ENCODE results near the gene A4GALT.

Gene A4GALT

GRCh38 chr22:42643634-42644421, 76.8 kb downstream of the A4GALT start:
- CTCF ChIA-PET: no interaction called here
- TF ChIP-seq ELF4 (IDR thresholded peaks at IDR 0.05): no peak
- no peak for TF ChIP-seq SUZ12 (IDR thresholded peaks at IDR 0.05)
- no peak for TF ChIP-seq ZNF384 (IDR thresholded peaks at IDR 0.05)
- no peak for TF ChIP-seq SP1 (IDR thresholded peaks at IDR 0.05)
- no peak for TF ChIP-seq L3MBTL2 (conservative IDR thresholded peaks at IDR 0.05)
- no peak for TF ChIP-seq PKNOX1 (IDR thresholded peaks at IDR 0.05)
- TF ChIP-seq FOXK2 (IDR thresholded peaks at IDR 0.05): no peak
- no peak for TF ChIP-seq CTBP1 (IDR thresholded peaks at IDR 0.05; ENCODE audit: borderline replicate concordance)
- no peak for TF ChIP-seq FOXA1 (IDR thresholded peaks at IDR 0.05)
- TF ChIP-seq BHLHE40 (IDR thresholded peaks at IDR 0.05; ENCODE audit: borderline replicate concordance): no peak
- TF ChIP-seq NFRKB (IDR thresholded peaks at IDR 0.05): no peak
- TF ChIP-seq FOXM1 (IDR thresholded peaks at IDR 0.05; ENCODE audit: borderline replicate concordance): no peak
- TF ChIP-seq TARDBP (IDR thresholded peaks at IDR 0.05): no peak
- no peak for TF ChIP-seq ARNT (IDR thresholded peaks at IDR 0.05)
- DNase-seq (ENCODE audit: extremely low spot score): no peak
- POLR2A ChIA-PET: interaction anchor here (1.6 kb wide), 1 partner anchor 29 kb away, joined by 9 read pairs; the partner anchor contains the start of gene POLDIP3

GRCh38 chr22:42642806-42643633, 77.7 kb downstream of the A4GALT start:
- POLR2A ChIA-PET: interaction anchor here (1.0 kb wide), 1 partner anchor 28 kb away, joined by 9 read pairs; the partner anchor contains the start of gene POLDIP3
- TF ChIP-seq FOXM1 (IDR thresholded peaks at IDR 0.05; ENCODE audit: borderline replicate concordance) (no peak), FOXA1 (IDR thresholded peaks at IDR 0.05) (no peak), FOXK2 (IDR thresholded peaks at IDR 0.05) (no peak), L3MBTL2 (conservative IDR thresholded peaks at IDR 0.05) (no peak), ARNT (IDR thresholded peaks at IDR 0.05) (no peak), PKNOX1 (IDR thresholded peaks at IDR 0.05) (no peak), HDGF (IDR thresholded peaks at IDR 0.05; ENCODE audit: borderline replicate concordance) (no peak), CTBP1 (IDR thresholded peaks at IDR 0.05; ENCODE audit: borderline replicate concordance) (no peak), SP1 (IDR thresholded peaks at IDR 0.05) (no peak), ELF4 (IDR thresholded peaks at IDR 0.05) (no peak), TARDBP (IDR thresholded peaks at IDR 0.05) (no peak), LEF1 (IDR thresholded peaks at IDR 0.05; ENCODE audit: borderline replicate concordance) (no peak), BHLHE40 (IDR thresholded peaks at IDR 0.05; ENCODE audit: borderline replicate concordance) (no peak), ZNF384 (IDR thresholded peaks at IDR 0.05) (no peak), SUZ12 (IDR thresholded peaks at IDR 0.05) (no peak), NFRKB (IDR thresholded peaks at IDR 0.05) (no peak)
- CTCF ChIA-PET: interaction anchor here (0.5 to 1.8 kb wide), 2 partner anchors 22 to 96 kb away, joined by 3 to 11 read pairs; no protein-coding TSS in a partner anchor
- no peak for DNase-seq (ENCODE audit: extremely low spot score)

Measured in HEK293T (cell line).